ENCODE measurements around the gene SLC16A5.

Gene SLC16A5

DNA sequence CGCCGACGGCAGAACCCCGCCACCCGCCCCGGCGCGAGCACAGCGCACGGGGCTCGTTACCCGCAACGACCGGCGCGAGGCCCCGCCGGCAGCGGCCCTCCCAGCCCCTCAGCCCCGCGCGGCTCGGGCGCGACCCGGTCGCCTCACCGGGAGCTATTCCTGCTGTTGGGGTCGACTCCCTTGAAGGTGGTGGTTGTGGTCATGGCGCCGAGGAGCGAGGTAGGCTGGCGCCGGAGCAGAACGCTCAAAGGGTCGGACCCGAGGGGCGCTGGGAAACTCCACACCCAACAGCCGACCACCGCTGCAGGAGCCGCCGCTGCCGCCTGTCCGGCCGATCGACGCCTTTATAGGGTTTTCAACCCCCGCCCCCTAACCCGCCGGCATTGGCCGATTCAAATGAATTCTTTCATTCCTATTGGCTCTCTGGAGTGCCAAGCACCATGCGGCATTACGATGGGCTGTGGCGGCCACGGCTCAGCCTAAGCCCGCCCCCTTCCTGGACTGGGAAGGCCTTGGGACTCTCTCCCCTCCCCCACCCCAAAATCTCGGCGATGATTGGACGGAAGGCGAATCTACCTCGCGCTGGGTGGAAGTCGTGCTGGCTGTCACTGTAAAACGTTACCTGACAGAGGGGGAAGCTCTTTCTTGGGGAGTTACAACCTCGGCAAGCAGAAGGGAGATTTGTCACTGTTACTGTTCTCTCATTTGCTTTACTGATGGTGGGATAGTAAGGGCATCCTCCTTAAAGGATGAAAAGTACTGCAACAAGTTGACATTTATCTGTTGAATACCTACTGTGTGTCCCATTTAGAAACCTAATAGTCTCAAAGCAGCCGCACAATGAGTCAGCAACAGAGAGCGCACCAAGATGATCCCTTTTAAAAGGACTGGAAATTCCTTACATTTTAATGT lies 66.7 kb downstream of the SLC16A5 start, which contains the start of gene JPT1:
Gene JPT1, minus strand, starts transcription at position 318 of the 912 bp plus-strand sequence. Its CDS starts 115 bp downstream, at position 203.
- peak within 1 kb of the TSS; percentile 85 for H3K27ac ChIP-seq (ENCODE audit: low read length)

DNA sequence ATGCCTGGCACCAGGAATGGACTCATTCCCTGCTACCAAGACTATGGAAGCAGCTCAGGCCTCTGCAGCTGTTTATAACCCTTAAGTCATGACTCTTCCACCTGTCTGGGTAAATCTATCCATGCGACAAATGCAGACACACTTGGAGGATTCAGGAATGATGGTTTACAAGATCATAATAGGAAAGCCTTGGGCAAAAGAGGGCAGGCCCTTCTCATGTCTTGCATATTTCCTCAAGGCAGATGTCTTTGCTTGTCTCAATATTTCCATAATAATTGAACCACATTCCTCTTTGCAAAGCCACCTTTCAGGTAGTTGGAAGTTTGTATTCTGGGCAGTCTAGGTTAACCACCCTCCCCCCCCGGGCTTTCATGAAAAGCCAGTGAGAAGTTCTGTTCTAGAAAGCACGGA lies 67.4 kb downstream of the SLC16A5 start:
- Histone ChIP-seq H4K20me1 (ENCODE audit: insufficient read depth, low read length) (peaks cover 8% of the 10 kb centered on the region; the same call in 1 of the 2 replicates), H3K79me2 (ENCODE audit: insufficient read depth, low read length) (peaks cover 41% of the 10 kb centered on the region), H2AFZ (ENCODE audit: low read depth, low read length) (peak overlapping the region; percentile 73), H3K4me2 (ENCODE audit: insufficient read depth, low read length) (peak overlapping the region; percentile 67), H3K9ac (ENCODE audit: low read depth, low read length) (peak overlapping the region; percentile 92), H3K27ac (ENCODE audit: low read length) (peak overlapping the region; percentile 66), H3K36me3 (ENCODE audit: insufficient read depth, low read length) (peaks cover 10% of the 10 kb centered on the region), H3K27me3 (ENCODE audit: insufficient read depth, low read length, poor library complexity) (no peaks in the 10 kb centered on the region), H3K9me3 (ENCODE audit: insufficient read depth, low read length, severe bottlenecking) (no peaks in the 10 kb centered on the region), H3K4me3 (ENCODE audit: low read depth in 1 of 2, low read length in 2 of 2) (peak overlapping the region in 1 of 2 experiments; percentile 98; a peak in 2 of 4 replicates), H3K4me1 (ENCODE audit: insufficient read depth, low read length) (peaks cover 30% of the 10 kb centered on the region)
- TF ChIP-seq, protein P1, sequence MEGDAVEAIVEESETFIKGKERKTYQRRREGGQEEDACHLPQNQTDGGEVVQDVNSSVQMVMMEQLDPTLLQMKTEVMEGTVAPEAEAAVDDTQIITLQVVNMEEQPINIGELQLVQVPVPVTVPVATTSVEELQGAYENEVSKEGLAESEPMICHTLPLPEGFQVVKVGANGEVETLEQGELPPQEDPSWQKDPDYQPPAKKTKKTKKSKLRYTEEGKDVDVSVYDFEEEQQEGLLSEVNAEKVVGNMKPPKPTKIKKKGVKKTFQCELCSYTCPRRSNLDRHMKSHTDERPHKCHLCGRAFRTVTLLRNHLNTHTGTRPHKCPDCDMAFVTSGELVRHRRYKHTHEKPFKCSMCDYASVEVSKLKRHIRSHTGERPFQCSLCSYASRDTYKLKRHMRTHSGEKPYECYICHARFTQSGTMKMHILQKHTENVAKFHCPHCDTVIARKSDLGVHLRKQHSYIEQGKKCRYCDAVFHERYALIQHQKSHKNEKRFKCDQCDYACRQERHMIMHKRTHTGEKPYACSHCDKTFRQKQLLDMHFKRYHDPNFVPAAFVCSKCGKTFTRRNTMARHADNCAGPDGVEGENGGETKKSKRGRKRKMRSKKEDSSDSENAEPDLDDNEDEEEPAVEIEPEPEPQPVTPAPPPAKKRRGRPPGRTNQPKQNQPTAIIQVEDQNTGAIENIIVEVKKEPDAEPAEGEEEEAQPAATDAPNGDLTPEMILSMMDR (IDR thresholded peaks at IDR 0.05; ENCODE audit: borderline replicate concordance, extremely low read depth, low read length, poor library complexity, severe bottlenecking): no peak
- TF ChIP-seq EZH2 (IDR thresholded peaks at IDR 0.05; ENCODE audit: borderline replicate concordance, low read depth, low read length, severe bottlenecking): no peak
- no peak for DNase-seq
- ATAC-seq (ENCODE audit: insufficient read depth, low read depth): no peak

More for the DNA sequence above, 66.7 kb downstream of the SLC16A5 start, which contains the start of gene JPT1:
- H3K9ac ChIP-seq (ENCODE audit: low read depth, low read length): peak within 1 kb of the TSS; percentile 92
- H3K4me3 ChIP-seq (ENCODE audit: low read depth in 1 of 2, low read length in 2 of 2): peak within 1 kb of the TSS; percentile 92 to 98
- H2AFZ ChIP-seq (ENCODE audit: low read depth, low read length): peak within 1 kb of the TSS; percentile 73
- TF ChIP-seq, protein P1 (IDR thresholded peaks at IDR 0.05; ENCODE audit: borderline replicate concordance, extremely low read depth, low read length, poor library complexity, severe bottlenecking): no peak
- TF ChIP-seq EZH2 (IDR thresholded peaks at IDR 0.05; ENCODE audit: borderline replicate concordance, low read depth, low read length, severe bottlenecking): no peak
- peaks cover 12% of the 10 kb centered on the region; the same call in 1 of the 2 replicates for H4K20me1 ChIP-seq (ENCODE audit: insufficient read depth, low read length)
- peaks cover 30% of the 10 kb centered on the region for H3K4me1 ChIP-seq (ENCODE audit: insufficient read depth, low read length)
- peaks cover 48% of the 10 kb centered on the region for H3K79me2 ChIP-seq (ENCODE audit: insufficient read depth, low read length)
- peaks cover 10% of the 10 kb centered on the region for H3K36me3 ChIP-seq (ENCODE audit: insufficient read depth, low read length)
- H3K27me3 ChIP-seq (ENCODE audit: insufficient read depth, low read length, poor library complexity): no peaks in the 10 kb centered on the region
- H3K4me2 ChIP-seq (ENCODE audit: insufficient read depth, low read length): peak within 1 kb of the TSS; percentile 67
- DNase-seq (peak; percentile 99), ATAC-seq (ENCODE audit: insufficient read depth, low read depth) (peak; percentile 95)
- H3K9me3 ChIP-seq (ENCODE audit: insufficient read depth, low read length, severe bottlenecking): no peaks in the 10 kb centered on the region

Measured in DND-41 (cell line).